Measurements from ENCODE around the gene CLCN6. TPM values are rescaled to one million over a fixed set of nuclear protein-coding genes. Genes with fewer than 3 reads are reported as not detected.
A peak's percentile ranks its signal among the peaks of the same experiment; 100 is the strongest.

The CLCN6 gene
- total and polyA plus RNA-seq, 2 experiments from 2014 or later = 14.1 to 23.6 TPM

- DNase-seq (ENCODE audit: low spot score) = peak; percentile 48
- Histone ChIP-seq H2AFZ (no peak overlapping the region), H3K9me3 (ENCODE audit: low read depth) (no peaks in the 10 kb centered on the region), H4K20me1 (ENCODE audit: insufficient read depth, poor library complexity, severe bottlenecking) (no peaks in the 10 kb centered on the region), H3K27ac (peak overlapping the region; percentile 92), H3K4me2 (peak overlapping the region; percentile 25), H3K79me2 (no peaks in the 10 kb centered on the region), H3K4me1 (ENCODE audit: insufficient read depth) (peaks cover 37% of the 10 kb centered on the region), H3K27me3 (no peaks in the 10 kb centered on the region), H3K9me2 (replicated peaks; ENCODE audit: insufficient read depth) (no peaks in the 10 kb centered on the region), H3K36me3 (replicated peaks; ENCODE audit: insufficient read depth, low read depth) (no peaks in the 10 kb centered on the region), H3K4me3 (no peak overlapping the region)
- TF ChIP-seq CTCF (IDR thresholded peaks at IDR 0.05; ENCODE audit: poor library complexity) (no peak), EZH2phosphoT487 (IDR thresholded peaks at IDR 0.05; ENCODE audit: low read depth, severe bottlenecking, unreplicated experiment) (no peak), EZH2 (IDR thresholded peaks at IDR 0.05; ENCODE audit: borderline replicate concordance) (no peak)
- 79% methylated on average over 11 of the region's 11 CpGs for WGBS (ENCODE audit: low lambda C conversion rate, missing lambda C conversion rate)
Measured at GRCh38 chr1:11792106-11792505, 13.9 kb upstream of the CLCN6 start.

GRCh38 chr1:11793819-11794218, 12.2 kb upstream of the CLCN6 start:
- Histone ChIP-seq H3K79me2 (no peaks in the 10 kb centered on the region), H3K9me3 (ENCODE audit: low read depth) (no peaks in the 10 kb centered on the region), H3K4me1 (ENCODE audit: insufficient read depth) (peaks cover 26% of the 10 kb centered on the region), H4K20me1 (ENCODE audit: insufficient read depth, poor library complexity, severe bottlenecking) (no peaks in the 10 kb centered on the region), H3K27me3 (no peaks in the 10 kb centered on the region), H3K36me3 (replicated peaks; ENCODE audit: insufficient read depth, low read depth) (no peaks in the 10 kb centered on the region), H3K4me2 (no peak overlapping the region), H3K4me3 (no peak overlapping the region), H2AFZ (no peak overlapping the region), H3K27ac (peak overlapping the region; percentile 31), H3K9me2 (replicated peaks; ENCODE audit: insufficient read depth) (no peaks in the 10 kb centered on the region)
- no peak for DNase-seq (ENCODE audit: low spot score)
- WGBS (ENCODE audit: low lambda C conversion rate, missing lambda C conversion rate) = 94% methylated on average over 15 of the region's 15 CpGs
- TF ChIP-seq EZH2 (IDR thresholded peaks at IDR 0.05; ENCODE audit: borderline replicate concordance) (no peak), EZH2phosphoT487 (IDR thresholded peaks at IDR 0.05; ENCODE audit: low read depth, severe bottlenecking, unreplicated experiment) (no peak), CTCF (IDR thresholded peaks at IDR 0.05; ENCODE audit: poor library complexity) (no peak)

GRCh38 chr1:11794446-11795237, 11.3 kb upstream of the CLCN6 start:
- H3K4me2 ChIP-seq = no peak overlapping the region
- no peak overlapping the region for H2AFZ ChIP-seq
- no peak overlapping the region for H3K27ac ChIP-seq
- peaks cover 26% of the 10 kb centered on the region for H3K4me1 ChIP-seq (ENCODE audit: insufficient read depth)
- H3K36me3 ChIP-seq (replicated peaks; ENCODE audit: insufficient read depth, low read depth) = no peaks in the 10 kb centered on the region
- 94% methylated on average over 19 of the region's 19 CpGs for WGBS (ENCODE audit: low lambda C conversion rate, missing lambda C conversion rate)
- H3K27me3 ChIP-seq = no peaks in the 10 kb centered on the region
- DNase-seq (ENCODE audit: low spot score) = no peak
- no peaks in the 10 kb centered on the region for H3K79me2 ChIP-seq
- no peaks in the 10 kb centered on the region for H4K20me1 ChIP-seq (ENCODE audit: insufficient read depth, poor library complexity, severe bottlenecking)
- no peak overlapping the region for H3K4me3 ChIP-seq
- TF ChIP-seq EZH2phosphoT487 (IDR thresholded peaks at IDR 0.05; ENCODE audit: low read depth, severe bottlenecking, unreplicated experiment) (no peak), CTCF (IDR thresholded peaks at IDR 0.05; ENCODE audit: poor library complexity) (no peak), EZH2 (IDR thresholded peaks at IDR 0.05; ENCODE audit: borderline replicate concordance) (no peak)
- H3K9me2 ChIP-seq (replicated peaks; ENCODE audit: insufficient read depth) = no peaks in the 10 kb centered on the region
- H3K9me3 ChIP-seq (ENCODE audit: low read depth) = no peaks in the 10 kb centered on the region
